ENCODE results near the gene UBL5.

The UBL5 gene

GRCh38 chr19:9823816-9824215 lies 3.9 kb upstream of the UBL5 start:
- WGBS (ENCODE audit: extremely low coverage, insufficient coverage, insufficient read length) = no CpG with 5 or more reads among the region's 5 CpGs

GRCh38 chr19:9828551-9829063 lies 889 bp downstream of the UBL5 start:
- peak overlapping the region; percentile 84 for H3K4me2 ChIP-seq (ENCODE audit: low read length)
- peak overlapping the region; percentile 63 for H3K4ac ChIP-seq (ENCODE audit: low read depth, low read length)
- no peak overlapping the region for H2BK12ac ChIP-seq (ENCODE audit: low read length)
- DNase-seq = no peak
- peaks cover 9 to 11% of the 10 kb centered on the region in 2 experiments for H3K36me3 ChIP-seq (ENCODE audit: control insufficient read depth in 1 of 2, insufficient read depth in 2 of 2, low read length in 2 of 2)
- no peak overlapping the region for H2BK120ac ChIP-seq (ENCODE audit: insufficient read depth, low read length, poor library complexity)
- peaks cover 8 to 9% of the 10 kb centered on the region in 2 experiments for H3K4me1 ChIP-seq (ENCODE audit: control insufficient read depth in 1 of 2, insufficient read depth in 2 of 2, low read length in 2 of 2)
- peaks cover 4% of the 10 kb centered on the region for H3K79me1 ChIP-seq (ENCODE audit: low read length)
- peak overlapping the region; percentile 49 for H3K9ac ChIP-seq (ENCODE audit: low read length)
- no peaks in the 10 kb centered on the region for H3K27me3 ChIP-seq (ENCODE audit: insufficient read depth, low read length)
- no peak overlapping the region for H2AFZ ChIP-seq (ENCODE audit: insufficient read depth, low read length, poor library complexity)
- peak overlapping the region; percentile 79 for H4K91ac ChIP-seq (ENCODE audit: low read depth, low read length)
- H3K79me2 ChIP-seq (ENCODE audit: control insufficient read depth, insufficient read depth, low read length, poor library complexity) = peaks cover 8% of the 10 kb centered on the region
- peak overlapping the region; percentile 22 for H3K18ac ChIP-seq (ENCODE audit: low read length)
- H2BK5ac ChIP-seq (ENCODE audit: low read depth, low read length, poor library complexity) = no peak overlapping the region
- no peak overlapping the region for H3K27ac ChIP-seq (ENCODE audit: low read depth, low read length)
- peak overlapping the region; percentile 34 for H2AK5ac ChIP-seq (ENCODE audit: low read length)
- no peaks in the 10 kb centered on the region for H3K9me3 ChIP-seq (ENCODE audit: insufficient read depth, low read depth, low read length)
- H4K12ac ChIP-seq (ENCODE audit: low read depth, low read length) = no peak overlapping the region
- no peak overlapping the region for H3K23ac ChIP-seq (ENCODE audit: low read length)
- WGBS (ENCODE audit: extremely low coverage, insufficient coverage, insufficient read length) = no CpG with 5 or more reads among the region's 13 CpGs
- no peak overlapping the region for H3K14ac ChIP-seq (ENCODE audit: low read length)
- peak overlapping the region; percentile 86 for H3K4me3 ChIP-seq (ENCODE audit: low read depth, low read length)
- H4K8ac ChIP-seq (ENCODE audit: low read depth, low read length) = peak overlapping the region; percentile 96

More at GRCh38 chr19:9823816-9824215, 3.9 kb upstream of the UBL5 start:
- no peak overlapping the region for H3K9ac ChIP-seq (ENCODE audit: low read length)
- no peak overlapping the region for H2AFZ ChIP-seq (ENCODE audit: insufficient read depth, low read length, poor library complexity)
- H3K27ac ChIP-seq (ENCODE audit: low read depth, low read length) = no peak overlapping the region
- no peak for DNase-seq
- no peak overlapping the region for H3K4ac ChIP-seq (ENCODE audit: low read depth, low read length)
- no peaks in the 10 kb centered on the region for H3K27me3 ChIP-seq (ENCODE audit: insufficient read depth, low read length)
- no peak overlapping the region for H2BK12ac ChIP-seq (ENCODE audit: low read length)
- H3K4me1 ChIP-seq (ENCODE audit: control insufficient read depth in 1 of 2, insufficient read depth in 2 of 2, low read length in 2 of 2) = peaks cover 8 to 9% of the 10 kb centered on the region in 2 experiments
- H3K79me1 ChIP-seq (ENCODE audit: low read length) = peaks cover 5% of the 10 kb centered on the region
- no peaks in the 10 kb centered on the region for H3K36me3 ChIP-seq (ENCODE audit: control insufficient read depth in 1 of 2, insufficient read depth in 2 of 2, low read length in 2 of 2)
- H2AK5ac ChIP-seq (ENCODE audit: low read length) = no peak overlapping the region
- no peak overlapping the region for H4K8ac ChIP-seq (ENCODE audit: low read depth, low read length)
- no peak overlapping the region for H3K23ac ChIP-seq (ENCODE audit: low read length)
- no peak overlapping the region for H3K4me3 ChIP-seq (ENCODE audit: low read depth, low read length)
- H4K91ac ChIP-seq (ENCODE audit: low read depth, low read length) = no peak overlapping the region
- no peak overlapping the region for H2BK120ac ChIP-seq (ENCODE audit: insufficient read depth, low read length, poor library complexity)
- no peak overlapping the region for H3K4me2 ChIP-seq (ENCODE audit: low read length)
- H2BK5ac ChIP-seq (ENCODE audit: low read depth, low read length, poor library complexity) = no peak overlapping the region
- H4K12ac ChIP-seq (ENCODE audit: low read depth, low read length) = no peak overlapping the region
- no peak overlapping the region for H3K14ac ChIP-seq (ENCODE audit: low read length)
- no peaks in the 10 kb centered on the region for H3K9me3 ChIP-seq (ENCODE audit: insufficient read depth, low read depth, low read length)
- H3K18ac ChIP-seq (ENCODE audit: low read length) = no peak overlapping the region
- H3K79me2 ChIP-seq (ENCODE audit: control insufficient read depth, insufficient read depth, low read length, poor library complexity) = peaks cover 9% of the 10 kb centered on the region

- no peak overlapping the region for H4K91ac ChIP-seq (ENCODE audit: low read depth, low read length)
- no peak for DNase-seq
- H2BK12ac ChIP-seq (ENCODE audit: low read length) = no peak overlapping the region
- H2BK5ac ChIP-seq (ENCODE audit: low read depth, low read length, poor library complexity) = no peak overlapping the region
- no peaks in the 10 kb centered on the region for H3K79me1 ChIP-seq (ENCODE audit: low read length)
- H3K4me2 ChIP-seq (ENCODE audit: low read length) = peak overlapping the region; percentile 72
- H3K14ac ChIP-seq (ENCODE audit: low read length) = no peak overlapping the region
- H3K9ac ChIP-seq (ENCODE audit: low read length) = no peak overlapping the region
- H3K4me1 ChIP-seq (ENCODE audit: control insufficient read depth in 1 of 2, insufficient read depth in 2 of 2, low read length in 2 of 2) = peaks cover 0 to 4% of the 10 kb centered on the region in 2 experiments
- no peak overlapping the region for H3K23ac ChIP-seq (ENCODE audit: low read length)
- no peak overlapping the region for H4K12ac ChIP-seq (ENCODE audit: low read depth, low read length)
- no peaks in the 10 kb centered on the region for H3K27me3 ChIP-seq (ENCODE audit: insufficient read depth, low read length)
- WGBS (ENCODE audit: extremely low coverage, insufficient coverage, insufficient read length) = no CpG with 5 or more reads among the region's 6 CpGs
- no peak overlapping the region for H3K4me3 ChIP-seq (ENCODE audit: low read depth, low read length)
- peaks cover 5% of the 10 kb centered on the region for H3K79me2 ChIP-seq (ENCODE audit: control insufficient read depth, insufficient read depth, low read length, poor library complexity)
- H2AFZ ChIP-seq (ENCODE audit: insufficient read depth, low read length, poor library complexity) = no peak overlapping the region
- no peaks in the 10 kb centered on the region for H3K9me3 ChIP-seq (ENCODE audit: insufficient read depth, low read depth, low read length)
- H2BK120ac ChIP-seq (ENCODE audit: insufficient read depth, low read length, poor library complexity) = no peak overlapping the region
- no peak overlapping the region for H3K18ac ChIP-seq (ENCODE audit: low read length)
- peaks cover 12 to 24% of the 10 kb centered on the region in 2 experiments for H3K36me3 ChIP-seq (ENCODE audit: control insufficient read depth in 1 of 2, insufficient read depth in 2 of 2, low read length in 2 of 2)
- no peak overlapping the region for H3K4ac ChIP-seq (ENCODE audit: low read depth, low read length)
- H4K8ac ChIP-seq (ENCODE audit: low read depth, low read length) = peak overlapping the region; percentile 41
- no peak overlapping the region for H2AK5ac ChIP-seq (ENCODE audit: low read length)
- H3K27ac ChIP-seq (ENCODE audit: low read depth, low read length) = no peak overlapping the region
Measured at GRCh38 chr19:9834307-9834725, 6.6 kb downstream of the UBL5 start.

DNA sequence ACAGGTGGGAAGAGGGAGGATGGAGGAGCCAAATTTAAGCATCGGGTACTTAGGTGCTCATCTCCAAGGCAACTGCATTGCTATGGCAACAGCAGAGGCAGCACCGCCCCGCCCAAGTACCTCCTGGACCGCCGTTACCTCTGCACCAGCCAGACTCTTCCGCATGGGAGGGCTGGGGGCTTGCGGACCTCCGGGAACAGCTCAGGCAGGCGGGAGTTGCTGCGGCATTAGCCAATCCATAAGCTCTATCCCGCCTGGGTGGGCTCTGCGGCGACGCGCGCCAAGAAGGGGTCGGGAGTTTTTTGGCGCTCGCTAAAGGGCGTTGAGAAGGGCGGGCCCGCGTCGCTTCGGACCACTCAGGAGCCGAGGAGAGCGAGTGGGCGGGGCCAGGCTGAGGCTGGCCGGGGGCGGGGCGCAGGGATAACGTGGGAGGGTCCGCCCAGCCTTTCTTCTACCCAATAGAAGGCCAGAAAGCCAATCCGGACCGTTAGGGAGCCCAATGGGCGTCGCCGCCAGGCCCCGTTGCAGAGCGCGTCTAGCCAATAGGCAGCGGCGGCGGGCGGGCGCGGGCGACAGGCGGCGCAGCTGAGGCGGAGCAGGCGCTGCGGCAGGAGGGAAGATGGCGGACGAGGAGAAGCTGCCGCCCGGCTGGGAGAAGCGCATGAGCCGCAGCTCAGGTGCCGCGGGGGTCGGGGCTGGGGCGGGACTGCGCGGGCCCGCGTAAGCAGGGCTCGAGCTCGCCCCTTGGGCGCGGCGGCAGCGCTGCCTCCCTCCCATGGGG lies 7.2 kb downstream of the UBL5 start, which contains the start of gene PIN1:
PIN1 (plus strand) TSS at position 593 of the 781 bp plus-strand sequence; CDS start at position 620, 27 bp downstream.
- Histone ChIP-seq H2AK5ac (ENCODE audit: low read length) (peak within 1 kb of the TSS; percentile 9), H3K4ac (ENCODE audit: low read depth, low read length) (peak within 1 kb of the TSS; percentile 44), H3K9me3 (ENCODE audit: insufficient read depth, low read depth, low read length) (no peaks in the 10 kb centered on the region), H3K4me1 (ENCODE audit: control insufficient read depth in 1 of 2, insufficient read depth in 2 of 2, low read length in 2 of 2) (peaks cover 0 to 4% of the 10 kb centered on the region in 2 experiments), H3K9ac (ENCODE audit: low read length) (peak within 1 kb of the TSS; percentile 83), H4K8ac (ENCODE audit: low read depth, low read length) (peak within 1 kb of the TSS; percentile 71), H2BK120ac (ENCODE audit: insufficient read depth, low read length, poor library complexity) (peak within 1 kb of the TSS; percentile 8), H3K79me1 (ENCODE audit: low read length) (no peaks in the 10 kb centered on the region), H3K4me2 (ENCODE audit: low read length) (peak within 1 kb of the TSS; percentile 95), H2AFZ (ENCODE audit: insufficient read depth, low read length, poor library complexity) (peak within 1 kb of the TSS; percentile 56), H2BK5ac (ENCODE audit: low read depth, low read length, poor library complexity) (no peak within 1 kb of the TSS), H3K23ac (ENCODE audit: low read length) (no peak within 1 kb of the TSS), H4K12ac (ENCODE audit: low read depth, low read length) (peak within 1 kb of the TSS; percentile 55), H3K27me3 (ENCODE audit: insufficient read depth, low read length) (no peaks in the 10 kb centered on the region), H3K79me2 (ENCODE audit: control insufficient read depth, insufficient read depth, low read length, poor library complexity) (peaks cover 5% of the 10 kb centered on the region), H4K91ac (ENCODE audit: low read depth, low read length) (peak within 1 kb of the TSS; percentile 49), H3K27ac (ENCODE audit: low read depth, low read length) (no peak within 1 kb of the TSS), H3K14ac (ENCODE audit: low read length) (peak within 1 kb of the TSS; percentile 53), H2BK12ac (ENCODE audit: low read length) (no peak within 1 kb of the TSS), H3K36me3 (ENCODE audit: control insufficient read depth in 1 of 2, insufficient read depth in 2 of 2, low read length in 2 of 2) (peaks cover 10 to 26% of the 10 kb centered on the region in 2 experiments), H3K18ac (ENCODE audit: low read length) (peak within 1 kb of the TSS; percentile 27), H3K4me3 (ENCODE audit: low read depth, low read length) (peak within 1 kb of the TSS; percentile 92)
- DNase-seq = peak; percentile 99
- WGBS (ENCODE audit: extremely low coverage, insufficient coverage, insufficient read length) = no CpG with 5 or more reads among the region's 73 CpGs
